Measurements from ENCODE around the gene SST. TPM values are rescaled to one million over a fixed set of nuclear protein-coding genes. Genes with fewer than 3 reads are reported as not detected.

The SST gene
- total RNA-seq (ENCODE audit: insufficient read depth, low replicate concordance) = not detected

GRCh38 chr3:187669675-187670504 lies at the start of gene SST:
SST (minus strand) TSS chr3:187670394; CDS start chr3:187670291, 103 bp downstream.
- peak; percentile 74 for DNase-seq (ENCODE audit: low spot score)

GRCh38 chr3:187719628-187720336 lies 49.6 kb upstream of the SST start:
- peak; percentile 55 for DNase-seq (ENCODE audit: low spot score)

- no peak for DNase-seq (ENCODE audit: low spot score)
These were observed 48.6 kb upstream of the SST start for GRCh38 chr3:187718802-187719201.

GRCh38 chr3:187717572-187717971 lies 47.4 kb upstream of the SST start:
- peak; percentile 75 for DNase-seq (ENCODE audit: low spot score)

GRCh38 chr3:187714404-187714979 lies 44.3 kb upstream of the SST start:
- peak; percentile 75 for DNase-seq (ENCODE audit: low spot score)

- no peak for DNase-seq (ENCODE audit: low spot score)
These were observed 43.3 kb upstream of the SST start for GRCh38 chr3:187713504-187713903.

- DNase-seq (ENCODE audit: low spot score) = no peak
These were observed 39.0 kb upstream of the SST start for GRCh38 chr3:187709155-187709554.

- no peak for DNase-seq (ENCODE audit: low spot score)
These were observed 38.5 kb upstream of the SST start for GRCh38 chr3:187708696-187709095.

GRCh38 chr3:187706971-187707370 lies 36.8 kb upstream of the SST start:
- DNase-seq (ENCODE audit: low spot score) = peak; percentile 16

- DNase-seq (ENCODE audit: low spot score) = no peak
These were observed 35.0 kb upstream of the SST start for GRCh38 chr3:187705164-187705563.

- no peak for DNase-seq (ENCODE audit: low spot score)
These were observed 32.4 kb upstream of the SST start, which contains the start of gene RTP2 for GRCh38 chr3:187702507-187703033. RTP2 (minus strand) TSS chr3:187702557; CDS start chr3:187702128, 429 bp downstream.

GRCh38 chr3:187700249-187700648 lies 30.1 kb upstream of the SST start:
- no peak for DNase-seq (ENCODE audit: low spot score)

- DNase-seq (ENCODE audit: low spot score) = no peak
These were observed 28.6 kb upstream of the SST start for GRCh38 chr3:187698499-187699399.

GRCh38 chr3:187696021-187696420 lies 25.8 kb upstream of the SST start:
- DNase-seq (ENCODE audit: low spot score) = no peak

- DNase-seq (ENCODE audit: low spot score) = no peak
These were observed 25.3 kb upstream of the SST start for GRCh38 chr3:187695449-187695848.

GRCh38 chr3:187694801-187695200 lies 24.6 kb upstream of the SST start:
- no peak for DNase-seq (ENCODE audit: low spot score)

- DNase-seq (ENCODE audit: low spot score) = no peak
These were observed 23.2 kb upstream of the SST start for GRCh38 chr3:187693431-187693830.

GRCh38 chr3:187689984-187690383 lies 19.8 kb upstream of the SST start:
- DNase-seq (ENCODE audit: low spot score) = no peak

GRCh38 chr3:187686621-187687273 lies 16.6 kb upstream of the SST start:
- no peak for DNase-seq (ENCODE audit: low spot score)

GRCh38 chr3:187685948-187686347 lies 15.8 kb upstream of the SST start:
- DNase-seq (ENCODE audit: low spot score) = no peak

- peak; percentile 17 for DNase-seq (ENCODE audit: low spot score)
These were observed 14.7 kb upstream of the SST start for GRCh38 chr3:187684880-187685279.
